ENCODE data around the gene OSBP2. TPM values are rescaled to one million over a fixed set of nuclear protein-coding genes. Genes with fewer than 3 reads are reported as not detected.

Gene OSBP2
- total RNA-seq, 4 donors from 2014 or later, result 3.7 to 8.7 (median 4.7) TPM

DNA sequence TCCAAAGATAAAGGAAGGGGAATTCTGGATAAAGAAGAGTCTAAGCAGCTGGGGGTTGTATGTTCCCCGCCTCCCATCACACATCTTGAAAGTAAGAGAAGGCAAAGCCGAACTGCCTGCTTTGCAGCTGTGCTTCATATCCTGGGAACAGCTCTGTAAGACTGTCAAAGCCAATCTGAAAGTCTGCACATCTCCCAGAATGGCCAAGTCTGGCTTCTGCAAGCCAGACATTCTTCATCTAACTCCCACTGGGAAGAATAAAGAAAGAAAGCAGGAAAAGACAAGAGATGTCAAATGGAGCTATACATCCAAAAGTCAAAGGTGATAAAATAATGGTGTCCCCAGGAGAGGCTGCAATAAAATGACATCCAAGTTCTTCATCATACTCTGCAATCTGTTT lies 258.5 kb downstream of the OSBP2 start:
- Histone ChIP-seq H3K4me3 (no peak overlapping the region), H3K36me3 (peaks cover 0 to 39% (median 0%) of the 10 kb centered on the region in 3 donors), H3K27ac (no peak overlapping the region), H3K4me1 (no peaks in the 10 kb centered on the region), H3K27me3 (no peaks in the 10 kb centered on the region), H3K9me3 (no peaks in the 10 kb centered on the region)
- DNase-seq, result no peak
- no peak for TF ChIP-seq POLR2A (IDR thresholded peaks at IDR 0.05)
- TF ChIP-seq, protein P1, sequence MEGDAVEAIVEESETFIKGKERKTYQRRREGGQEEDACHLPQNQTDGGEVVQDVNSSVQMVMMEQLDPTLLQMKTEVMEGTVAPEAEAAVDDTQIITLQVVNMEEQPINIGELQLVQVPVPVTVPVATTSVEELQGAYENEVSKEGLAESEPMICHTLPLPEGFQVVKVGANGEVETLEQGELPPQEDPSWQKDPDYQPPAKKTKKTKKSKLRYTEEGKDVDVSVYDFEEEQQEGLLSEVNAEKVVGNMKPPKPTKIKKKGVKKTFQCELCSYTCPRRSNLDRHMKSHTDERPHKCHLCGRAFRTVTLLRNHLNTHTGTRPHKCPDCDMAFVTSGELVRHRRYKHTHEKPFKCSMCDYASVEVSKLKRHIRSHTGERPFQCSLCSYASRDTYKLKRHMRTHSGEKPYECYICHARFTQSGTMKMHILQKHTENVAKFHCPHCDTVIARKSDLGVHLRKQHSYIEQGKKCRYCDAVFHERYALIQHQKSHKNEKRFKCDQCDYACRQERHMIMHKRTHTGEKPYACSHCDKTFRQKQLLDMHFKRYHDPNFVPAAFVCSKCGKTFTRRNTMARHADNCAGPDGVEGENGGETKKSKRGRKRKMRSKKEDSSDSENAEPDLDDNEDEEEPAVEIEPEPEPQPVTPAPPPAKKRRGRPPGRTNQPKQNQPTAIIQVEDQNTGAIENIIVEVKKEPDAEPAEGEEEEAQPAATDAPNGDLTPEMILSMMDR (IDR thresholded peaks at IDR 0.05), result no peak

DNA sequence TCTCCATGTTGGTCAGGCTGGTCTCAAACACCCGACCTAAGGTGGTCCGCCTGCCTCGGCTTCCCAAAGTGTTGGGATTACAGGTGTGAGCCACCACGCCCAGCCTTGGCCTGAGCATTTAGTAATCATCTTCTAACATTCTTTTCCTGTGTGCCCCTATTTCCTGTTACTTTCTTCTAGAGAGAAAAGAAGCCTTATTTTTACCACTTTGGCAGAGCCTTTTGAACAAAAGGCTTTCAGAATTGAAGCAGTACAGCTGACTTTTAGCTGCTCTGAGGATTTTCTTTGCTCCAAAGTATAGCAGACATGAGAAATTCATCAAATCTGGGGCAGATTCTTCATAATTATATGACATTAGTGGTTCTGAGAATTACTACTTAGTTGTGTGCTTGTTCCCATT lies 260.5 kb downstream of the OSBP2 start:
- TF ChIP-seq POLR2A (IDR thresholded peaks at IDR 0.05), result no peak
- TF ChIP-seq, protein P1 (IDR thresholded peaks at IDR 0.05), result no peak
- DNase-seq, result no peak
- Histone ChIP-seq H3K27me3 (no peaks in the 10 kb centered on the region), H3K27ac (no peak overlapping the region), H3K9me3 (no peaks in the 10 kb centered on the region), H3K4me3 (no peak overlapping the region), H3K36me3 (peaks cover 0 to 27% (median 0%) of the 10 kb centered on the region in 3 donors), H3K4me1 (no peaks in the 10 kb centered on the region)

Small RNA genes within 50 kb of the gene (small RNA-seq; reads per million reads assigned to genes)
- 0 to 0.13 reads per million in 2 donors for gene MIR3200

Other genes starting within 250 kb of the OSBP2 start
- gene SEC14L3, start 222.9 kb upstream of the OSBP2 start, total RNA-seq, result not detected
- gene SEC14L4, start 189.2 kb upstream of the OSBP2 start, total RNA-seq, result not detected
- gene SEC14L6, start 148.1 kb upstream of the OSBP2 start, total RNA-seq, result under 1 TPM in 1 of 4 donors, not detected in 3; 0.27 TPM
- gene GAL3ST1, start 120.2 kb upstream of the OSBP2 start, total RNA-seq, result 10 to 100 TPM; 19.0 to 98.5 (median 57.2) TPM
- gene PES1, start 103.0 kb upstream of the OSBP2 start, total RNA-seq, result 10 to 100 TPM; 28.4 to 49.5 (median 38.4) TPM
- gene TCN2, start 87.7 kb upstream of the OSBP2 start, total RNA-seq, result 100 to 1,000 TPM in 3 of 4 donors, 10 to 100 TPM in 1; 17.3 to 248 (median 186) TPM
- gene SLC35E4, start 59.1 kb upstream of the OSBP2 start, total RNA-seq, result 1 to 10 TPM; 1.7 to 9.9 (median 7.3) TPM
- gene DUSP18, start 27.0 kb upstream of the OSBP2 start, total RNA-seq, result 10 to 100 TPM in 3 of 4 donors, 1 to 10 TPM in 1; 5.8 to 50.8 (median 40.2) TPM